ELF-1 (cell line): Measurements from ENCODE around the gene GAS2L2.

Experiments used
- DNase-seq: peaks from one replicate; pipeline ENCODE4 v3.0.0-alpha.2; 2016; ENCODE audit warnings: low read depth, low spot score

Gene GAS2L2

DNA sequence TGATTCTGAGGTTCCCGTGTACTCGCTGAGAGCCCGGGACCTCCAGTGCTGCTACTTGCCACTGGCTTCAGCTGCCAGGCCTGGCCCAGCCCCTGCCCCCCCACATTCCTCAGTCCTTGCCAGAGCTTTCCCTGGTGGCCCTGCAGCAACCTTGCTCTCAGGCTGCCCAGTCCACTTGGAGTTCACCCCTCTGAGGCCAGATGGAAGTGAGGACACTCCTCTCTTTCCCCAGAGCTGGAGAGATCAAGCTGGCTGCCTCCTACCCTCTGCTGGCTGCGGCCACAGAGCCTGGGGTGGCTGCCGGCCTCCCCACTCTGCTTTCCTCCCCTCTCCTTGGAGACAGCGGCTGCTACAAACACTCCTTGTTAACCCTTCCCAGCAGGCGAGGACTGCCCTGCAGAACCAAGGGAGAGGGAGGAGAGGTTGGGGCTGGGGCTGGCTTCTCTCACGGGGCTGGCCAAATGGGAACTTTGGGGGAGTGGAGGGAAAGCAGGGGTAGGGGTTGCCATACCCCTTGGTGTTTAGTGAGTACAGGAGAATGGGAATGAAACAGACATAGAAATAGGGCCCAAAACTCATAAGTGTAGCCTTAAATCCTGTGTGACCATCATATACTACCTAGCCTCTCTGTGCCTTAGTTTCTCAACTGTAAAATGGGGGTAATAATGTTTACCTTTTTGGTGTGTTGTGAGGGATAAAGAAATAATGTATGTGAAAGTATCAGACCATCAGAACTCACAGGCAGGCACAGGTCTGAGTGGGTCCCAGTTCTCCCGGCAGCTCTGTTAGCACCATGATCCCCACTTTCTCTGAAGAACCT lies at the start of gene GAS2L2:
TSS of gene GAS2L2 (minus strand) at position 295 of the 820 bp plus-strand sequence. CDS start 389 bp downstream, outside the sequence.
- no peak for DNase-seq

GRCh38 chr17:35801583-35802224 lies 48.7 kb upstream of the GAS2L2 start:
- DNase-seq, result peak; percentile 85

DNA sequence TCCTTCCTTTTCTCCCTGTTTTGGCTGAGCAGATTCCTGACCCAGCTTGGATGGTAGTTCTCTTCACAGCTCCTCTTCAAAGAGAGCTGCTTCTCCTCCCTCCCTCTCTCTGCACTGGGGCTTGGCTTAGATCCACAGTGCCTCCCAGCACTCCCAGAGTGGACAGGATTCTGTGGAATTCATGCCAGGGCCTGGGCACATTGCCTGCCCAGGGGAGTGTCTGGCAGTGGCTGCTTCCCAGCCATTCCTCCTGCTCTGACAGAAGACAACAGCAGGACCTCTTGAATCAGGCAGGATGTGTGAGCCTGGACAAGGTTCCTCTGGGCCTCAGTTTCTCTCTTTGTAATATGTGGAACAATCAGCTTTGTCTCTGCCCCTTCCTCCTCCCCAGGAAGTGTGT lies 46.9 kb upstream of the GAS2L2 start:
- no peak for DNase-seq

DNA sequence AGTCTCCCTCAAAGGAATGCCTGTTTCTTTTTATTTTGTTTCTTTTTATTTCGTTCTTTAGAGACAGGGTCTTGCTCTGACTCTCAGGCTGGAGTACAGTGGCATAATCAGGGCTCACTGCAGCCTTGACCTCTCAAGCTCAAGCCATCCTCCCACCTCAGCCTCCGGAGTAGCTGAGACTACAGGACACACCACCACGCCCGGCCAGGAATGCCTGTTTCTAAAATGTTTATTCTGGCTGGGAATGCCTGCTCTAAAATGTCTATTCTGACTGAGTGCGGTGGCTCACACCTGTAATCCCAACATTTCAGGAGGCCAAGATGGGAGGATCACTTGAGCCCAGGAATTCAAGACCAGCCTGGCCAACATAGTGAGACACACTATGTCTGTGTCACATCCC lies 44.9 kb upstream of the GAS2L2 start:
- DNase-seq, result no peak

DNA sequence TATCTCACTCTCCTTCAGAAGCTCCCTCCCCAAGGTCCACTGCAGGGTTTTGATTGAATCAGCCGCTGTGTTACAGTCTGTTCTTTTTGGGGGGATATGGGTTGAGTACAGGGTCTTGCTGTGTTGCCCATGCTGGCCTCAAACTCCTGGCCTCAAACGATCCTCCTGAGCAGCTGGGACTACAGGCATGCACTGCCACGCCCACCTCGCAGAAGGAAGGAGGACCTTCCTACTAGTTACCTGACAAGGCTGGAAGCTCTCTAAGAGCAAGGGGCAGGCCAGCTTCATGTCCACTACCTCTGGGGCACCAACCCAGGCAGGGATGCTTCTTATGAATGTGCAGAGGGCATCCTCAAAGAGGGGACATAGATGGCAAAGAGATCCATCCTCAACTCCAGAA lies 44.3 kb upstream of the GAS2L2 start:
- no peak for DNase-seq

DNA sequence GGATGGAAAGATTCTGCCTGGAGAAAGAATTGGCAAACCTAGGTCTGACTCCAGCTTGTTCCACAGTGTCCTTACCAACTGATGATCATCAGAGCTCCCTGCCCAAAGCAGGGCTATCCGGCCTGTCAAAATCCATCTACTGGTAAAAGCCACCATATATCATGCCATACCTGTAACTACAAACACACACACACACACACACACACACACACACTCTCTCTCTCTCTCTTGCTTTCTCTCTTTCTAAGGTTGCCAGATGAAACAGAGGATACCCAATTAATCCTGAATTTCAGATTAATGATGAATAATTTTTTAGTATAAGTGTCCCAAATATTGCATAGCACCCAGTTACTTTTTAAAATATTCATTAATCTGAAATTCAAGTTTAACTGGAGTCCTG lies 43.9 kb upstream of the GAS2L2 start:
- DNase-seq, result no peak

- DNase-seq, result no peak
Measured at GRCh38 chr17:35795871-35796265, 42.8 kb upstream of the GAS2L2 start.

GRCh38 chr17:35795007-35795870 lies 42.2 kb upstream of the GAS2L2 start, which contains the start of gene MMP28:
TSS of gene MMP28 (minus strand) at chr17:35795641. CDS start at chr17:35795377, 264 bp downstream.
- DNase-seq, result peak; percentile 50

GRCh38 chr17:35793257-35793656 lies 40.2 kb upstream of the GAS2L2 start:
- no peak for DNase-seq

- DNase-seq, result no peak
Measured at GRCh38 chr17:35791681-35792350, 38.8 kb upstream of the GAS2L2 start.

GRCh38 chr17:35790841-35791240 lies 37.8 kb upstream of the GAS2L2 start:
- DNase-seq, result no peak

DNA sequence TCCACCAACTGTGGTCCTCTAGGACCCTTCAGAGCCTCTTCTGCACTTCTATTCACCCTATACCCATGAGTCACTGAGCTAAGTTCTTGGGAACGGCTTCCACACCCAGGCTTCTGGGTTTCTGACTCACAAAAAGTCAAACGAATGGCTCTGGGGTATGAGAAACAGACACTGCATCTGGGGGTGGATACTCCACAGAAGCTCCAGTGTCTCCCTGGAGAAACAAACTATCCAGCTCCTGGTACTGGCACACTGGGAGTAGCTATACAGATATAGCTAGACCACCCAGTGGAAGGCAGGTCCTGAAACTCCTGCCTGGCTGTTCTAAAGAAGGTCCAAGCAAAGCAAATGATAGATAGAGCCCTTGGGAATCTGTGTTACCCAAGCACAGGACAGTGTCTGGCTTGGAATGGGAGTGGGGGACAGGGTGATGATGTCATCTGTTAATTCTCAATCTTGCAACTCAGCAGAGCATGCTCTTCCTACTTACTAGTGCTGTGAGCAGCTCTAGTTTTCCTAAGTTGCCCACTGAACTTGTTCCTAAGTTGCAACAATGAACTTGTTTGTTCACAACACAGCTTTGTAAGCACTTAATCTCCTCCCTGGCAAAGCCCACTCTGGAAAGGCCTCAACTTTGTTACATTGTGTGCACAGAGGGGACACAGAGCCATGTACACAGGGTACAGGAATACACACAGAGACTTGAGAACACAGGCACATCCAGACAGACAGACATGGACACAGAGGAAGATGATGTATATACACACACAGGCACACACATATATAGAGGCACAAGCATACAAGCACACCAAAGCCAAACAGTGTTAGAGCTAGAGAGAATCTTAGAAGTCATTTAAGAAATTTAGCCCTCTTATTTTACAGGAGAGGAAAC lies 35.7 kb upstream of the GAS2L2 start:
- DNase-seq, result peak; percentile 75

GRCh38 chr17:35786941-35787432 lies 33.9 kb upstream of the GAS2L2 start:
- DNase-seq, result peak; percentile 92

DNA sequence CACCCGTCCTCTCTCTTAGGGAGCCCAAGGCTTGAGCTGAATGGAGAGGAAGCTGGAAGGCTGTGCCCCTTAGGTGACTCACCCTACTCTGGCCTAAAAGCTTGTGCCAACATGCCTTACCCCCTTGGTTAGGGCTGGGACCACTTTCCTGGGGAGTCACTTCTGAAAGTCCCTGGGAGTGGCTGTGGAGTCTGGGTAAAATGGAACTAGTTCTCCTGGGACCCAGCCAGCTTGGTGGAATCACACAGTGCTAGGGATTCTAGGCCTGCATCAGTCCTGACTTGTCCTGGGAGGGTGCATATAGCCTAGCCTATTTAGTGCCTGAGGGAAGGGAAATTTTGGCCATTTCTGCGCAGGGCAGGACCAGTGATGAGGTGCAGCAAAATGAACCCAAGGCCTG lies 31.9 kb upstream of the GAS2L2 start:
- no peak for DNase-seq

- peak; percentile 50 for DNase-seq
Measured at GRCh38 chr17:35780950-35781349, 27.9 kb upstream of the GAS2L2 start.

GRCh38 chr17:35778641-35779196 lies 25.7 kb upstream of the GAS2L2 start:
- DNase-seq, result no peak

DNA sequence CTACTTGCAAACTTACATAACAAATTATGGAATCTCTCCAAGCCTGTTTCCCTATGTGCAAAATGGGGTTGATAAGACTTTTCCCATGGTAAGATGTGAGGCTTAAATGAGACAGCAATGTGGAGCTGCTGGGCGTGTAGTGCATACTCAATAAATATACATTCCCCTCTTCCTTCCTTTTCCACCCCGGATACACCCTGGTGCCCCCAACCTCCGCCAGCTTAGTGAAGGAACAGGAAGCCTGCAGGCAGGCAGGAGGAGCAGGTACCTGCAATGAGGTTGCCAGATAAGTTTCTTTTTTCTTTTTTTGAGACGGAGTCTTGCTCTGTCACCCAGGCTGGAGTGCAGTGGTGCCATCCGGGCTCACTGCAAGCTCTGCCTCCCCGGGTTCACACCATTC lies 22.5 kb upstream of the GAS2L2 start:
- DNase-seq, result no peak

DNA sequence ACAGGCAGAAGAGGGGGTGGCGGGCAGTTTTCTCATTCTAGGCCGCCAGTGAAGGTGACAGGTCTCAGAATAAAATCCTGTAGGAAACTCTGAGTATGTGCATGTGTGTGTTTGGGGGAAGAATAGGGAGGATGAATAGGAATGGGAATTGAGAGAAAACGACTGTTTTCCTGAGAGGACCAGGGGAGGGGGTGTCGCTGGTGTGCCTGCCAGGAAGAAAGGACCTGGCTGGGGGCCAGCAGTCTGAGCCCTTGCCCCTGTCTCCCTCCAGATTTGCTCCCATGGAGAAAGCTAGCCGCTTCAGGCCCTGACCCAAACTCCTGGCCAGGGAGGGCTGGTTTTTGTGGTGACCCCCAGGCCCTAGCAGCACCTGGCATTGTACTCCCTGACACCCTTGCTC lies 22.0 kb upstream of the GAS2L2 start:
- DNase-seq, result no peak

DNA sequence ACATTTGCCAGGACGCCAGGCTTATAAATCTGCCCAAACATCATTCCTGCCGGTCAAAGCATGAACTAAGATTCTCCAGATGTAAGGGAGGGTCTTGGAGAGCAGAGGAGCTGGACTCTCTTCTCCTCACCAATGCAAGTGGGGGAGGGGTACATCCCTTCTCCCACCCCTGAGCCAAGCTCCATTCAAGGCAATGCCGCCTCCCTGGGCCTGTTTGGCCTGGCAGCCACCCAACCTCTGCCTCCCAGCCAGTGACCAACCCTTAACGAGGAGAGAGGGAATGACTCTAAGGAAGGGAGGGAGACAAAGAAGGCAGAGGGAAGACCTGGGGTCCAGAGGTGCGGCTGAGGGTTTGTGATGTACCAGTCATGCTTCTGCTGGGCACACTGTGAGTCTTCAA lies 21.5 kb upstream of the GAS2L2 start:
- no peak for DNase-seq
